SK-N-SH (cell line): ENCODE data around the gene PRKG1. TPM values are rescaled to one million over a fixed set of nuclear protein-coding genes. Genes with fewer than 3 reads are reported as not detected.

Source experiments
- CTCF ChIA-PET: fragments of 300-600, 350-600 bp; formaldehyde crosslinking; extraction: SDS; loops from one replicate; lab custom pipeline; 2021; lab: Yijun Ruan, JAX
- POLR2A ChIA-PET: fragments of 350-600 bp; sonication (Branson Sonifier 250); formaldehyde crosslinking; extraction: SDS; loops from one replicate; lab custom pipeline; 2020; ENCODE audit warnings: antibody characterized with exemption, inconsistent platforms; lab: Yijun Ruan, JAX
- DNase-seq: peaks from one replicate; pipeline ENCODE4 v3.0.0; 2012
- H2AFZ ChIP-seq: fragments of 200-600 bp; sonication (generic); 2 replicates; pipeline ENCODE4 v1.8.1; 2016; ENCODE audit warnings: antibody characterized with exemption, mild to moderate bottlenecking, low read depth
- H3F3A ChIP-seq: fragments of 200-600 bp; sonication (generic); replicated peaks from 2 replicates; pipeline ENCODE3; 2016; ENCODE audit warnings: antibody characterized with exemption, mild to moderate bottlenecking; ENCODE audit not compliant: insufficient read depth
- H3K27ac ChIP-seq, 2 experiments: fragments of 200-500 bp in 1 of 2; fragments of 200-600 bp in 1 of 2; sonication (Bioruptor generic) in 1 of 2; sonication (generic), shearing (Covaris generic) in 1 of 2; 2 replicates each; pipeline versions ENCODE4 v1.5.1 to v1.6.1; 2014 to 2016; ENCODE audit warnings: low read depth in 2 of 2, inconsistent platforms in 1 of 2, low read length in 1 of 2, mild to moderate bottlenecking in 1 of 2, mixed read lengths in 1 of 2
- H3K27me3 ChIP-seq: fragments of 200-600 bp; sonication (generic), shearing (Covaris generic); 2 replicates; pipeline ENCODE4 v1.6.1; 2016; ENCODE audit warnings: mixed run types; ENCODE audit not compliant: insufficient read depth
- H3K36me3 ChIP-seq, 2 experiments: fragments of 200-500 bp in 1 of 2; fragments of 200-600 bp in 1 of 2; sonication (Bioruptor generic) in 1 of 2; sonication (generic) in 1 of 2; replicated peaks in 1 of 2; 2 replicates each; pipeline versions ENCODE3 to v1.5.1; 2014 to 2016; ENCODE audit warnings: low read length in 1 of 2, mild to moderate bottlenecking in 1 of 2; ENCODE audit not compliant: insufficient read depth in 2 of 2, control insufficient read depth in 1 of 2
- H3K4me1 ChIP-seq, 2 experiments: fragments of 200-500 bp in 1 of 2; fragments of 200-600 bp in 1 of 2; sonication (Bioruptor generic) in 1 of 2; sonication (generic), shearing (Covaris generic) in 1 of 2; 2 replicates each; pipeline versions ENCODE4 v1.5.1 to v1.6.1; 2014 to 2016; ENCODE audit warnings: low read depth in 1 of 2, low read length in 1 of 2, mixed run types in 1 of 2; ENCODE audit not compliant: insufficient read depth in 2 of 2, control insufficient read depth in 1 of 2
- H3K4me2 ChIP-seq: fragments of 200-600 bp; sonication (generic), shearing (Covaris generic); 2 replicates; pipeline ENCODE4 v1.6.1; 2017; ENCODE audit warnings: mixed run types
- H3K4me3 ChIP-seq, 2 experiments: fragments of 200-500 bp in 1 of 2; fragments of 200-600 bp in 1 of 2; sonication (Bioruptor generic) in 1 of 2; sonication (generic), shearing (Covaris generic) in 1 of 2; 2 replicates each; pipeline versions ENCODE4 v1.5.1 to v1.8.1; 2014 to 2016; ENCODE audit warnings: low read depth in 2 of 2, inconsistent platforms in 1 of 2, low read length in 1 of 2, mild to moderate bottlenecking in 1 of 2, mixed read lengths in 1 of 2, moderate library complexity in 1 of 2
- H3K79me2 ChIP-seq: fragments of 200-600 bp; sonication (generic); 2 replicates; pipeline ENCODE4 v1.8.1; 2017; ENCODE audit warnings: mild to moderate bottlenecking; ENCODE audit not compliant: insufficient read depth
- H3K9ac ChIP-seq: fragments of 200-600 bp; sonication (generic); 2 replicates; pipeline ENCODE4 v1.6.1; 2017; ENCODE audit warnings: mixed run types
- H3K9me2 ChIP-seq: fragments of 200-600 bp; sonication (generic); 2 replicates; pipeline ENCODE4 v1.6.1; 2017; ENCODE audit warnings: mixed run types
- H3K9me3 ChIP-seq: fragments of 200-600 bp; sonication (generic); 2 replicates; pipeline ENCODE4 v1.6.1; 2017; ENCODE audit warnings: mixed run types, mild to moderate bottlenecking, moderate library complexity
- H4K20me1 ChIP-seq: fragments of 200-600 bp; sonication (generic); 2 replicates; pipeline ENCODE4 v1.6.1; 2017; ENCODE audit warnings: mild to moderate bottlenecking, mixed run types; ENCODE audit not compliant: insufficient read depth
- ELF1 ChIP-seq: IDR thresholded peaks from 2 replicates; pipeline ENCODE4 v1.4.0; 2012
- EP300 ChIP-seq, 2 experiments: IDR thresholded peaks; 2 replicates each; pipeline versions ENCODE4 v1.4.0 to v1.6.1; 2012; ENCODE audit warnings: borderline replicate concordance in 1 of 2, low read depth in 1 of 2, low read length in 1 of 2
- EZH2phosphoT487 ChIP-seq: fragments of 200-600 bp; sonication (generic); IDR thresholded peaks from 2 replicates; pipeline ENCODE4 v1.6.1; 2017; ENCODE audit warnings: low read depth, mixed run types, mild to moderate bottlenecking, antibody characterized with exemption, moderate library complexity, borderline replicate concordance
- FOSL2 ChIP-seq: IDR thresholded peaks from 2 replicates; pipeline ENCODE4 v1.4.0; 2012; ENCODE audit warnings: low read depth, mild to moderate bottlenecking, moderate library complexity, borderline replicate concordance
- FOXM1 ChIP-seq: IDR thresholded peaks from 2 replicates; pipeline ENCODE4 v1.4.0; 2012; ENCODE audit warnings: low read depth, mild to moderate bottlenecking
- GABPA ChIP-seq: IDR thresholded peaks from 2 replicates; pipeline ENCODE4 v1.4.0; 2012; ENCODE audit warnings: low read depth, mild to moderate bottlenecking
- GATA2 ChIP-seq: sonication (generic); formaldehyde crosslinking; IDR thresholded peaks from 2 replicates; pipeline ENCODE4 v1.5.0; 2020; ENCODE audit warnings: mild to moderate bottlenecking, missing genetic modification reagents
- JUND ChIP-seq: IDR thresholded peaks from 2 replicates; pipeline ENCODE4 v1.4.0; 2012
- MEF2A ChIP-seq: IDR thresholded peaks from 2 replicates; pipeline ENCODE4 v1.4.0; 2012; ENCODE audit warnings: low read depth, borderline replicate concordance
- MXI1 ChIP-seq: IDR thresholded peaks from 2 replicates; pipeline ENCODE4 v1.6.1; 2012; ENCODE audit warnings: mild to moderate bottlenecking, low read depth, low read length, improper control_type of control experiment
- NFIC ChIP-seq: IDR thresholded peaks from 2 replicates; pipeline ENCODE4 v1.4.0; 2012; ENCODE audit warnings: borderline replicate concordance
- POLR2AphosphoS5 ChIP-seq: IDR thresholded peaks from 2 replicates; pipeline ENCODE4 v1.6.1; 2012; ENCODE audit warnings: low read depth, low read length
- RCOR1 ChIP-seq: fragments of 150-350 bp; IDR thresholded peaks from 2 replicates; pipeline ENCODE4 v1.6.1; 2017; ENCODE audit warnings: antibody characterized with exemption, low read length
- SIN3A ChIP-seq: IDR thresholded peaks from 2 replicates; pipeline ENCODE4 v1.6.1; 2012; ENCODE audit warnings: low read depth, mild to moderate bottlenecking, low read length, moderate library complexity, borderline replicate concordance
- TAF1 ChIP-seq: IDR thresholded peaks from 2 replicates; pipeline ENCODE4 v1.6.1; 2012; ENCODE audit warnings: low read depth, mild to moderate bottlenecking, low read length, moderate library complexity, borderline replicate concordance
- TCF12 ChIP-seq: IDR thresholded peaks from 2 replicates; pipeline ENCODE4 v1.4.0; 2012
- TEAD4 ChIP-seq: IDR thresholded peaks from 2 replicates; pipeline ENCODE4 v1.4.0; 2012; ENCODE audit warnings: mild to moderate bottlenecking, borderline replicate concordance; ENCODE audit not compliant: insufficient read depth
- YY1 ChIP-seq: IDR thresholded peaks from 2 replicates; pipeline ENCODE4 v1.4.0; 2012; ENCODE audit warnings: low read depth, mild to moderate bottlenecking
- WGBS: methylation state at CpG from one replicate; pipeline ENCODE4 v1.1.6; 2017; ENCODE audit warnings: low lambda C conversion rate; 5-methylcytosine and 5-hydroxymethylcytosine counted together
- polyA plus RNA-seq, 3 experiments: library from polyadenylated mRNA; depleted of rRNA; stranded (reverse); fragments of >200 nt; gene quantifications; 2 replicates each; pipeline ENCODE4 v1.2.3, GENCODE V29; 2012
- TF ChIP-seq, protein P1 (sequence below): IDR thresholded peaks from 2 replicates; pipeline ENCODE4; 2012
- TF ChIP-seq, protein P2 (sequence below): IDR thresholded peaks from 2 replicates; pipeline ENCODE4 v1.4.0; 2012; ENCODE audit warnings: low read depth, borderline replicate concordance
- TF ChIP-seq, protein P3 (sequence below): IDR thresholded peaks from 2 replicates; pipeline ENCODE4 v1.6.1; 2012; ENCODE audit warnings: mild to moderate bottlenecking, low read depth, low read length, moderate library complexity

The PRKG1 gene
- polyA plus RNA-seq, 1 of the 3 experiments (the other 2 are of a cell fraction) = 4.1 TPM

DNA sequence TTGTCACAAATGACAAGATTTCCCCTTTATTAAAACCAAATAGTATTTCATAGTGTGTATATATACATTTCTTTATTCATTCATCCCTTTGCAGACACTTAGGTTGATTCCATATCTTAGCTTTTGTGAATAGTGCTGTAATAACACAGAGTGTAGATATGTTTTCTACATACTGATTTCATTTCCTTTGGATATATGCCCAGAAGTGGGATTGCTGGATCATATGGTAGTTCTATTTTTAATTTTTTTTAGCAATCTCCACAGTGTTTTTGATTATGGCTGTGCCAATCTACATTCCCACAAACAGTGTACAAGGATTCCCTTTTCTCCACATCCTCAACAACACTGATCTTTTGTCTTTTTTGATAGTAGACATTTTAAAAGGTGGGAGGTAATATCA is 578.7 kb downstream of the PRKG1 start:
- POLR2A ChIA-PET = no interaction called here
- Histone ChIP-seq H3K4me2 (peak overlapping the region; percentile 48; the same call in 1 of the 2 replicates), H3K27me3 (no peaks in the 10 kb centered on the region), H3K36me3 (no peaks in the 10 kb centered on the region), H3K4me1 (peaks cover 5 to 12% of the 10 kb centered on the region in 2 experiments), H3K9me2 (no peaks in the 10 kb centered on the region), H3K27ac (peak overlapping the region; percentile 56 to 58; a peak in 3 of 4 replicates), H3K9ac (no peak overlapping the region), H3F3A (peaks cover 7% of the 10 kb centered on the region), H3K79me2 (no peaks in the 10 kb centered on the region), H2AFZ (no peak overlapping the region), H4K20me1 (no peaks in the 10 kb centered on the region), H3K9me3 (no peaks in the 10 kb centered on the region; the same call in 1 of the 2 replicates), H3K4me3 (no peak overlapping the region)
- CTCF ChIA-PET = no interaction called here
- no peak for DNase-seq
- TF ChIP-seq RCOR1 = no peak
- peak; percentile 18; the same call in 1 of the 2 replicates for TF ChIP-seq JUND
- peak; percentile 79 for TF ChIP-seq TCF12
- TF ChIP-seq NFIC = peak; percentile 71
- TF ChIP-seq SIN3A = no peak
- TF ChIP-seq MEF2A = peak; percentile 67; the same call in 1 of the 2 replicates
- peak; percentile 47 to 48; a peak in 2 of 4 replicates for TF ChIP-seq EP300 (IDR thresholded peaks at IDR 0.05; ENCODE audit: borderline replicate concordance in 1 of 2, low read depth in 1 of 2, low read length in 1 of 2)
- TF ChIP-seq TEAD4 = peak; percentile 51; the same call in 1 of the 2 replicates
- TF ChIP-seq MXI1 = no peak
- TF ChIP-seq, protein P1, sequence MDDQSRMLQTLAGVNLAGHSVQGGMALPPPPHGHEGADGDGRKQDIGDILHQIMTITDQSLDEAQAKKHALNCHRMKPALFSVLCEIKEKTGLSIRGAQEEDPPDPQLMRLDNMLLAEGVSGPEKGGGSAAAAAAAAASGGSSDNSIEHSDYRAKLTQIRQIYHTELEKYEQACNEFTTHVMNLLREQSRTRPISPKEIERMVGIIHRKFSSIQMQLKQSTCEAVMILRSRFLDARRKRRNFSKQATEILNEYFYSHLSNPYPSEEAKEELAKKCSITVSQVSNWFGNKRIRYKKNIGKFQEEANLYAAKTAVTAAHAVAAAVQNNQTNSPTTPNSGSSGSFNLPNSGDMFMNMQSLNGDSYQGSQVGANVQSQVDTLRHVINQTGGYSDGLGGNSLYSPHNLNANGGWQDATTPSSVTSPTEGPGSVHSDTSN = peak; percentile 49

DNA sequence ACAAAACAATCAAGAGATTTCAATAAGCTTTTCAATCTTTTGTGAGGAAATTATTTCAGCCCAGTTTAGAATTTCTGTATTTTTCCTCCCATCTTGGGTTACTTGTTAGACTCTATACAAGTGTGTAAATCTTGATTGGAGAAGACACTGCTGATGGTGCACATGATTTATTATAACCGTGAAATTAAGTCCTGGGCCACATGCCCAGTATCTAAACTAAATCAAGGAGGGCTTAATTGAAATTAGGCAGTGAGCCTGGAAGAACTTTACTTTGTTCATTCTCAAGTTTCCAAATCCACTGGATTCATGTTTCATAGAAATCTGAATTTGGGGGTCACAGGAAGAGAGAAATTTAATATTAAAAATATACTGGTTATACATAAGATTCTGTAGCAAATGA is 580.6 kb downstream of the PRKG1 start:
- Histone ChIP-seq H3K4me3 (no peak overlapping the region), H3K79me2 (no peaks in the 10 kb centered on the region), H3K9me2 (no peaks in the 10 kb centered on the region), H3K36me3 (no peaks in the 10 kb centered on the region), H3K9me3 (no peaks in the 10 kb centered on the region; the same call in 1 of the 2 replicates), H3K9ac (no peak overlapping the region), H2AFZ (no peak overlapping the region), H4K20me1 (no peaks in the 10 kb centered on the region), H3K27ac (peak overlapping the region in 1 of 2 experiments; percentile 84; a peak in 2 of 4 replicates), H3K27me3 (no peaks in the 10 kb centered on the region), H3K4me2 (no peak overlapping the region), H3F3A (peaks cover 7% of the 10 kb centered on the region), H3K4me1 (peaks cover 9 to 12% of the 10 kb centered on the region in 2 experiments)
- ChIA-PET CTCF (no interaction called here), POLR2A (no interaction called here)
- WGBS = 14% methylated on average over 1 of the region's 1 CpG
- DNase-seq = no peak
- TF ChIP-seq RCOR1 (no peak), MXI1 (no peak), NFIC (peak; percentile 78), SIN3A (0 out of 2 replicates have a peak, but pooled peaks have one; percentile 53), POLR2AphosphoS5 (peak; percentile 66; the same call in 1 of the 2 replicates), GABPA (no peak), FOSL2 (no peak), JUND (peak; percentile 68), TAF1 (no peak), FOXM1 (peak; percentile 77; the same call in 1 of the 2 replicates), TEAD4 (peak; percentile 61; the same call in 1 of the 2 replicates), YY1 (no peak), TCF12 (peak; percentile 87), GATA2 (CRISPR knock-in tag) (no peak), EZH2phosphoT487 (no peak), ELF1 (no peak)
- TF ChIP-seq, protein P2, sequence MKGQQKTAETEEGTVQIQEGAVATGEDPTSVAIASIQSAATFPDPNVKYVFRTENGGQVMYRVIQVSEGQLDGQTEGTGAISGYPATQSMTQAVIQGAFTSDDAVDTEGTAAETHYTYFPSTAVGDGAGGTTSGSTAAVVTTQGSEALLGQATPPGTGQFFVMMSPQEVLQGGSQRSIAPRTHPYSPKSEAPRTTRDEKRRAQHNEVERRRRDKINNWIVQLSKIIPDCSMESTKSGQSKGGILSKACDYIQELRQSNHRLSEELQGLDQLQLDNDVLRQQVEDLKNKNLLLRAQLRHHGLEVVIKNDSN = no peak
- TF ChIP-seq, protein P1 = peak; percentile 92
- TF ChIP-seq, protein P3, sequence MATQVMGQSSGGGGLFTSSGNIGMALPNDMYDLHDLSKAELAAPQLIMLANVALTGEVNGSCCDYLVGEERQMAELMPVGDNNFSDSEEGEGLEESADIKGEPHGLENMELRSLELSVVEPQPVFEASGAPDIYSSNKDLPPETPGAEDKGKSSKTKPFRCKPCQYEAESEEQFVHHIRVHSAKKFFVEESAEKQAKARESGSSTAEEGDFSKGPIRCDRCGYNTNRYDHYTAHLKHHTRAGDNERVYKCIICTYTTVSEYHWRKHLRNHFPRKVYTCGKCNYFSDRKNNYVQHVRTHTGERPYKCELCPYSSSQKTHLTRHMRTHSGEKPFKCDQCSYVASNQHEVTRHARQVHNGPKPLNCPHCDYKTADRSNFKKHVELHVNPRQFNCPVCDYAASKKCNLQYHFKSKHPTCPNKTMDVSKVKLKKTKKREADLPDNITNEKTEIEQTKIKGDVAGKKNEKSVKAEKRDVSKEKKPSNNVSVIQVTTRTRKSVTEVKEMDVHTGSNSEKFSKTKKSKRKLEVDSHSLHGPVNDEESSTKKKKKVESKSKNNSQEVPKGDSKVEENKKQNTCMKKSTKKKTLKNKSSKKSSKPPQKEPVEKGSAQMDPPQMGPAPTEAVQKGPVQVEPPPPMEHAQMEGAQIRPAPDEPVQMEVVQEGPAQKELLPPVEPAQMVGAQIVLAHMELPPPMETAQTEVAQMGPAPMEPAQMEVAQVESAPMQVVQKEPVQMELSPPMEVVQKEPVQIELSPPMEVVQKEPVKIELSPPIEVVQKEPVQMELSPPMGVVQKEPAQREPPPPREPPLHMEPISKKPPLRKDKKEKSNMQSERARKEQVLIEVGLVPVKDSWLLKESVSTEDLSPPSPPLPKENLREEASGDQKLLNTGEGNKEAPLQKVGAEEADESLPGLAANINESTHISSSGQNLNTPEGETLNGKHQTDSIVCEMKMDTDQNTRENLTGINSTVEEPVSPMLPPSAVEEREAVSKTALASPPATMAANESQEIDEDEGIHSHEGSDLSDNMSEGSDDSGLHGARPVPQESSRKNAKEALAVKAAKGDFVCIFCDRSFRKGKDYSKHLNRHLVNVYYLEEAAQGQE = no peak
